HUES6 (cell line): Measurements from ENCODE around the gene TTLL1.
A peak's percentile ranks its signal among the peaks of the same experiment; 100 is the strongest.

Experiments used
- H3K27ac ChIP-seq: 2 replicates; pipeline ENCODE4 v1.7.0; 2013; ENCODE audit warnings: low read depth, mild to moderate bottlenecking, low read length, inconsistent platforms
- H3K27me3 ChIP-seq: 2 replicates; pipeline ENCODE4 v1.6.1; 2013; ENCODE audit warnings: low read length; ENCODE audit not compliant: control insufficient read depth, insufficient read depth
- H3K36me3 ChIP-seq: 2 replicates; pipeline ENCODE4 v1.6.1; 2013; ENCODE audit warnings: low read length; ENCODE audit not compliant: control insufficient read depth, insufficient read depth
- H3K4me1 ChIP-seq: 2 replicates; pipeline ENCODE4 v1.6.1; 2013; ENCODE audit warnings: low read length; ENCODE audit not compliant: control insufficient read depth, insufficient read depth
- H3K4me3 ChIP-seq: 2 replicates; pipeline ENCODE4 v1.5.1; 2013; ENCODE audit warnings: low read depth, low read length
- H3K9ac ChIP-seq: one replicate; pipeline ENCODE4 v1.6.1; 2013; ENCODE audit warnings: mild to moderate bottlenecking, low read length
- H3K9me3 ChIP-seq: 2 replicates; pipeline ENCODE4 v1.6.1; 2013; ENCODE audit warnings: low read depth, low read length; ENCODE audit not compliant: control insufficient read depth, insufficient read depth

TTLL1 gene

DNA sequence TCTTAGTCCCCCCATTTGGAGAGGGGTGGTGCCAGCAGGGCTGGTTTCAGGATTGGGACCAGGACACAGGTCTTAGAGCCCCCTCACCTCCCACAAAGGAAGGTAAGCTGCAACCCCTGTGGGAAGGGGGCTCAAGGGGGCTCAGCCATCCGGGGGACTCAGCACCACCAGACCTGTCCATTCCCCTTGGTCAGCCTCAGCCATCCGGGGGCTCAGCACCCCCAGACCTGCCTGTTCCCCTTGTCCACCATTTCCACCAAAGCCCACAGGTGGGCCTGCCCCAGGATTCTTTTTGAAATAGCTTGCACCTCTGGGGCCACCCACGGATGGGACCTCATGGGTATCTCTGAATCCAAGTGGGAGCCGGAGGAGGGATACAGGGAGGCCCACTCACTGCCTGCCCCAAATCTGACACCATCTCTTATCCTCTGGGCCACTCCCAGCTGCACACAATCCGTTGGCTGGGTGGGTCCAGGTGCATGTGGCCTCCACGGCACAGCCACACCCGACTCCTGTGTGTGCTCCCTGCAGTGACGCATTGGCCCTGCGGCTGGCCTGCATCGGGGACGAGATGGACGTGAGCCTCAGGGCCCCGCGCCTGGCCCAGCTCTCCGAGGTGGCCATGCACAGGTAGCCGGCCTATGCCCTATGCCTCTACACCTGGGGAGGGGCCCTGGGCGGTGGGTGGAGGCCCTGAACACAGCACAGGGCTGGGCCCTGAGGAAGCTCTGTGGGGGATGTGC, 38.1 kb upstream of the TTLL1 start:
- Histone ChIP-seq H3K36me3 (peaks cover 10% of the 10 kb centered on the region), H3K27ac (no peak overlapping the region), H3K27me3 (peaks cover 5% of the 10 kb centered on the region; the same call in 1 of the 2 replicates), H3K9ac (no peak overlapping the region), H3K4me3 (no peak overlapping the region), H3K4me1 (peaks cover 14% of the 10 kb centered on the region), H3K9me3 (no peaks in the 10 kb centered on the region)

DNA sequence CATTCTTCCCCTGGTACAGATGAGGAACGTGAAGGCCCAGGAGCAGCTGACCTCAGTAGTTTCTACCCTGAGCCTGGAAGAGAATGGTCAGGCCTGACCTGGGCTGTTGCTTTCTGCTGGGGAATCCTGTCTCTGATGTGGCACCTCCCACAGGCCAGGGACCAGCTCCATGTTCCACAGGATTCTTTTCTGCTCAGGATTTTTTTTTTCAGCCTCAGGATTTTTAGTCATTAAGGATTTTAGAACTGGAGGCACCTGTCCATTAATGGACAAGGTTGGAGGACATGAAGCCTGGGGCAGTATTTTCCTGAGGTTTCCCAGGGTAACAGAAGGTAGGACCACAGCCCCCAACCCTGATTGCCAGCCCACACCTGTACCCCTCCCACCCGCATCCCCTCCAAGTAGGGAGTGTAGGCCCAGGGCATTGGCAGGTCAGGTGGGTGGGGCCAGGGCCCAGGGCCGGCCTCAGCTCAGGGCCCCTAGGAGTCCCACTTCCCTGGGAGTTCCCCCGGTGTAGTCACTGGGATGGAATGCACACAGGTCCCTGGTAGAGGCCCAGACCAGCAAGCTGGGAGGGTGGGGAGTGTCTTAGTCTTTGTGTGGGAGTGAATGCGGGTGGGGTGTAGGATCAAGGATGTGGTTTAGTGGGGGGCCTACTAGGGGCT, 37.4 kb upstream of the TTLL1 start:
- Histone ChIP-seq H3K36me3 (peaks cover 8% of the 10 kb centered on the region), H3K9ac (no peak overlapping the region)

DNA sequence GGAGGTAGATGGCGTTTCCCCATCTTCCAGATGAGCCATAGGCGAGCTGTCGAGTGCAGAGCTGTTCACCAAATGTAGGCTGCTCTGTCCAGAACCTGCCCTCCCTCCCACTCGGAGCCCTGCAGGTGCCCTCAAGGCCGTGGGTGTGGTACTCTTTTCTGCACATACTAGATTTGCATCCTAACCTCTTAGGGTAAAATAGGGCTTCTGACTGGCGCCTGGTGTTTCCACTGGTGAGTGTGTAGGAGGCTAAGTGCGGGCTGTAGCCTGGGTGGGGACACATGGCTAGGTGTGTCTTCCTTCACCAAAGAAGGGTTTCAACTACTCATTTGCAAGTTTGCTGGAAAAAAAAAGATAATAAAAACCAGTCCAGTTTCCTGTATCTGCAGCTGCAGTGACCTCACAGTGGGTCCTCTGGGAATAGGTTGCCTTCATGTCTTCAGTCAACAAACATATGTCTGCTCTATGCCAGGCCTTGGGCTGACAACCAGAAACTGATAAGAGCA, 29.8 kb upstream of the TTLL1 start:
- no peak overlapping the region for H3K4me3 ChIP-seq
- peaks cover 9% of the 10 kb centered on the region for H3K4me1 ChIP-seq
- no peak overlapping the region for H3K9ac ChIP-seq
- no peak overlapping the region for H3K27ac ChIP-seq
- no peaks in the 10 kb centered on the region for H3K36me3 ChIP-seq
- H3K27me3 ChIP-seq = peaks cover 11% of the 10 kb centered on the region
- H3K9me3 ChIP-seq = no peaks in the 10 kb centered on the region

More for the DNA sequence above, 37.4 kb upstream of the TTLL1 start:
- Histone ChIP-seq H3K4me1 (peaks cover 14% of the 10 kb centered on the region), H3K4me3 (no peak overlapping the region), H3K9me3 (no peaks in the 10 kb centered on the region), H3K27me3 (peaks cover 5% of the 10 kb centered on the region; the same call in 1 of the 2 replicates), H3K27ac (no peak overlapping the region)

DNA sequence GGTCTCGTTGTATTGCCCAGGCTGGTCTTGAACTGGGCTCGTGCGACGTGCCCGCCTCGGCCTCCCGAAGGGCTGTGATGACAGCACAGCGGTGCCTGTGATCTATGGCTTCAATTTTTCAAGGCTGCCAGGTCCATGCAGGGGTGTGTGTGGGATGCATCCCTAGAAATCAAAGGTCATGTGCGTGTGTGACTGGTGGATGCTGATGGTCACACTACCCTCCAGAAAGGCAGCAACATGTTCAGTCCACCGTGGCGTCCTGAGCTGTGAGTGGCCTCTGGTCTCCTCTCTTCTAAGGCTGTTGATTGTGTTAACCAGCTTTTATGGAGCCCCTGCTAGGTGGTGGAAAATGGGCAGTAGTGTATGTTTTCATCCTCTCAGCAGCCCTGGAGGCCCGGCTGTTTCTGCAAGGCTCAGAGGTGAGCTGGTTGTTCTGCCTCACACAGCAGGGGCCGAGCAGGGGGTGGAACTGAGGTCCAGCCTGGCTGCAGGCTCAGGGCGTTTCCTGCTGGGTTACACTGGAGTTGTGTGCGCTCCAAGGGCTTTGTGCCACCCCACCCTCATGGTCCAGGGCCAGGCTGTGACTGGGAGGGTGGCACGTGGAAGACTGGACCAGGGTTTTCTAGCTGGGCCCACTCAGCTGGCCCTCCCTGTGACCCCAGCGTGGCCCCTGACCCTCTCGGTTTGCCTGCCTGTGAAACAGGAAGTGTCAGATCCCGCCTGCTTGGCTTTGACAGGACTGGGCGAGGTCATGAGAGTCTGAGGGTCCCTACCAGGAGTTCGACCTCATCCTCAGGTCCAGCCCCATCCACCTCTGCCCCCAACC, 29.0 kb upstream of the TTLL1 start:
- H3K27ac ChIP-seq = no peak overlapping the region
- H3K9ac ChIP-seq = no peak overlapping the region
- H3K27me3 ChIP-seq = peaks cover 19% of the 10 kb centered on the region
- H3K36me3 ChIP-seq = no peaks in the 10 kb centered on the region
- H3K9me3 ChIP-seq = no peaks in the 10 kb centered on the region
- no peak overlapping the region for H3K4me3 ChIP-seq
- peaks cover 9% of the 10 kb centered on the region for H3K4me1 ChIP-seq

DNA sequence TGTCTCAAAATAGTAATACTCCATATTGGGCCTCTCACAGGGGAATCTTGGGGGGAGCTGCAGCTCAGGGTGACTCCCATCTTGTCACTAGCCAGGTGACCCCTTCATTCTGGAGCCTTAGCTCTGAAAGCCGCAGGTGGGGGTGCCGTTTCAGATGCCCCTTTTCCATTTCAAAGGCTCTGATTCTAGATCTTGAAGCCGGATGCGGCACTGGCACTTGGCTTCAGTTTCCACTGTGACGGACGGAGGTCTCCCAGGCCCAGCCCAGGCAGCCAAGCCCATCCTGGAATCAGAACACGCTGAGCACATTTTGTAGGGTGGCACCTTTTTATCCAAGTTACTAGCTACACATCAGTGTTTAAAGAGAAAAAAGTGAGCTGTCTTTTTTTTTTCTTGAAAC, 27.7 kb upstream of the TTLL1 start:
- Histone ChIP-seq H3K4me3 (no peak overlapping the region), H3K9ac (no peak overlapping the region), H3K27ac (no peak overlapping the region), H3K4me1 (peaks cover 9% of the 10 kb centered on the region), H3K27me3 (peaks cover 32% of the 10 kb centered on the region), H3K9me3 (no peaks in the 10 kb centered on the region), H3K36me3 (no peaks in the 10 kb centered on the region)

DNA sequence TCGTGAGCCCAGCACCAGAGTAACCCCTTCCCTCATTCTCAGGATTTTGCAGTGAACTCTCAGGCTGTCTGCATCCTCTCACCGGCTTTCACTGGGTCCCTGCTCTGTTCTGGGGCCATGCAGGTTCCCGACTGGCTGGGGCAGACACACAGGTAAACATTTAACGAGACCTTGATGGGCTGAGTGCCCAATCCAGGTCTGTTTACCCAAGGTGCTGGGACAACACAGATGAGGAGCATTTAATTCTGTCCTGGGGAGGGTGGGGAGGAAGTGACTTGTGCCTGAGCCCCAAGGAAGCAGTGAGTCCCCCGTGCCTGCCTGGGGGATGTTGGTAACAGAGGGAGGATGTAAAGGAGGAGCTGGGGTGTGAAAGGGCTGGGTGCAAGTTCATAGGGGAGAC, 25.8 kb upstream of the TTLL1 start:
- no peaks in the 10 kb centered on the region for H3K9me3 ChIP-seq
- peaks cover 51% of the 10 kb centered on the region for H3K27me3 ChIP-seq

DNA sequence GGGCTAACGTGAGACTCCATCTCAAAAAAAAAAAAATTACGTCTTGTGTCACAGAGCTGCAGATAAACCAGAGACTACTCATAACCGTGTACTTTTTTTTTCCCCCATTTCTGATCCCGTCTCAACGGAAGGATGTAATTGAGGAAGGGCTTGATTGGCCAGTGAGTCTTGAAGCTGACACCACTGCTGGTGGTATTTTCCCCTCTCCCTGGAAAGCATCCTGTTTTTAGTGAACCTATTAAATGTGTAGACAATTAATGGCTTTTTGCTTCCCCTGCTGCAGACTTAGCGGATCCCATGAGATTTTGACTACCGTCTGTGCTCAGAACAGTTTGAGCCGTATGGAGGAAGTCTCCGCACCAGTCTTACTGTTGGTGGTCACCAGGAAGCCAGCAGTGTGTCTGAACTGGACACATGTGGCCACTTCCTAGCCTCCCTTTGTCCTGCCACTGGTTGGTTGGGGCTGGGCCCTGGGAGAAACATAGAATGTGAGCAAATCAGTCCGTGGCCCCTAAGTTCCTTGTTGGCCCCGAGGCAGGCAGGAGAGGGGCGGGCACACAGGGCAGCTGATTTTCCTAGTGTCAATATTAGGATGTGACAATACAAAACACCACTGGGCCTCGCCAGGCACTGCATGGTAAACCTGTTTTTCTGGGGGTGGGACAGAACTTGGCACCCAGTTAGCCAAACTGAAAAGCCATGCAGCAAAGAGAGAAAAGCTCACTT, 24.5 kb upstream of the TTLL1 start:
- no peak overlapping the region for H3K9ac ChIP-seq

More for the DNA sequence above, 25.8 kb upstream of the TTLL1 start:
- Histone ChIP-seq H3K36me3 (no peaks in the 10 kb centered on the region), H3K4me3 (no peak overlapping the region), H3K4me1 (peaks cover 18% of the 10 kb centered on the region), H3K27ac (no peak overlapping the region), H3K9ac (no peak overlapping the region)

DNA sequence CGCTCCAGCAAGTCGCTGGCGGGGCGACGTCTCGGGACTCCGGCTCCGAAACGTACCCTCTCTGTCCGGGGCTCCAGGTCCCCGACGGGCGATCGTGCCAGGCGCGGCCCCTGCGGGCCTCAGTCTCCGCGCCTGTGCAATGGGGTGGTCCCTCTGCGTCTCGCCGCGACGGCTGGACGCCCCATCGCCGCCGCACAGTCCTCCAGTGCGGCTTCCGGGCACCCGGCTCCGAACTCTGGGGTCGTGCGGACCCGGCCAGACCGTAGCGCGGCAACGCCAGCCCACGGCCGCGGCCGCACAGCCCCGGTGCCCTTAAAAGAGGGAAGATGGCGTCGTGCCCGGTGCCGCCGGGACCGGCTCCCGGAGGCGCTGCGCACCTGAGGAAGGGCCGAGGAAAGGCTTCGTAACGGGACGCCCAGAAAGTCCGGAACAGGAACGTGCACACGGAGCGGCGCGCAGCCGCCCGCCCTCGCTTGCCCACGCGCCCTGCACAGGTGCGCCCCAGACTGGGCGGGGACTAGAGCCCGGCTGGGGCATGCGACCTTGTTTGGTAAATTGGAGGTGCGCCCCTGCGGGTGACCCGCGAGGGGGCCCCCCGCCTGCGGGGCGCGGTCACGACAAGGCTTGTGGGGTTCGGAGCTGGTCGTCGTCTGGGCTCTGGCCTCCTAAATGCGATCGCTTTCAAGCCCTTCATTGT, 21.9 kb upstream of the TTLL1 start:
- Histone ChIP-seq H3K27ac (no peak overlapping the region), H3K4me1 (peaks cover 10% of the 10 kb centered on the region), H3K9ac (peak overlapping the region; percentile 17), H3K4me3 (peak overlapping the region; percentile 62), H3K36me3 (no peaks in the 10 kb centered on the region), H3K27me3 (peaks cover 65% of the 10 kb centered on the region), H3K9me3 (no peaks in the 10 kb centered on the region)

More for the DNA sequence above, 24.5 kb upstream of the TTLL1 start:
- H3K27ac ChIP-seq = no peak overlapping the region
- H3K4me1 ChIP-seq = peaks cover 17% of the 10 kb centered on the region
- no peaks in the 10 kb centered on the region for H3K36me3 ChIP-seq
- peaks cover 63% of the 10 kb centered on the region for H3K27me3 ChIP-seq
- H3K9me3 ChIP-seq = no peaks in the 10 kb centered on the region
- H3K4me3 ChIP-seq = no peak overlapping the region

DNA sequence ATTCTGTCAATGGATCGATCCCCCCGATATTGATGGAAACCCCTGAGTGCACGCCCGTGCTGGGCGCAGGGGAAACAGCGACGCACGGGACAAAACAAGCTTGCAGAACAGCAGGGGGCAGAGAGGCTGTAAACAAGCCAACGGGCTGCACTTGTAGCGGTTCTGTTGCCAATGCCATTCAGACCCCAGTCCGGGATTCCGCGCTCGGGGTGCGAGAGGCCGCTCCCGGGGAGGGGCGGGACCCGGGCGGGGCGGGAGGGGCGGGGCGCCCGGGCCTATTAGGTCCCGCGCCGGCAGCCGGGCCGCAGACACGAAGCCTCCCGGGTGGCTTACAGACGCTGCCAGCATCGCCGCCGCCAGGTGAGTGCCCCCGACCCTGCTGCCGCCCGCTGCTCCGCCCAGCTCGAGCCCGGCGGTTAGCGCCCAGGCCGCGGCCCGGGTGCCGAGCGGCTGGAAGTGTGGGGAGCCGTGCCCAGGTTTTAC, 21.3 kb upstream of the TTLL1 start, which contains the start of gene BIK:
Gene BIK (plus strand): TSS at position 307 of the 483 bp plus-strand sequence. CDS start 13,273 bp downstream, outside the sequence.
- Histone ChIP-seq H3K36me3 (no peaks in the 10 kb centered on the region), H3K9ac (peak within 1 kb of the TSS; percentile 17), H3K4me1 (peaks cover 10% of the 10 kb centered on the region), H3K4me3 (peak within 1 kb of the TSS; percentile 62), H3K9me3 (no peaks in the 10 kb centered on the region), H3K27ac (no peak within 1 kb of the TSS), H3K27me3 (peaks cover 65% of the 10 kb centered on the region)
